IPS-20b (cell line): ENCODE measurements around the gene FAM240A.
A peak's percentile ranks its signal among the peaks of the same experiment; 100 is the strongest.

Experiments used
- H3K27ac ChIP-seq: one replicate; pipeline ENCODE4 v1.5.1; 2013; ENCODE audit warnings: low read length
- H3K27me3 ChIP-seq: 2 replicates; pipeline ENCODE4 v1.6.1; 2013; ENCODE audit warnings: mild to moderate bottlenecking, low read length, inconsistent platforms; ENCODE audit not compliant: insufficient read depth
- H3K36me3 ChIP-seq: 2 replicates; pipeline ENCODE4 v1.6.1; 2013; ENCODE audit warnings: low read depth, mild to moderate bottlenecking, inconsistent platforms, low read length, moderate library complexity; ENCODE audit not compliant: insufficient read depth
- H3K4me1 ChIP-seq: 2 replicates; pipeline ENCODE4 v1.6.1; 2013; ENCODE audit warnings: mild to moderate bottlenecking, control low read depth, inconsistent platforms, low read length, moderate library complexity; ENCODE audit not compliant: insufficient read depth
- H3K4me3 ChIP-seq: 2 replicates; pipeline ENCODE4 v1.5.1; 2013; ENCODE audit warnings: mild to moderate bottlenecking, low read length, inconsistent platforms
- H3K9ac ChIP-seq: 2 replicates; pipeline ENCODE4 v1.6.1; 2013; ENCODE audit warnings: low read depth, mild to moderate bottlenecking, inconsistent platforms, low read length, moderate library complexity
- H3K9me3 ChIP-seq: 2 replicates; pipeline ENCODE4 v1.6.1; 2013; ENCODE audit warnings: mild to moderate bottlenecking, low read depth, low read length, inconsistent platforms; ENCODE audit not compliant: insufficient read depth

The FAM240A gene

GRCh38 chr3:46659285-46659684 is 47.0 kb downstream of the FAM240A start:
- H3K9ac ChIP-seq, result no peak overlapping the region
- no peaks in the 10 kb centered on the region for H3K36me3 ChIP-seq

DNA sequence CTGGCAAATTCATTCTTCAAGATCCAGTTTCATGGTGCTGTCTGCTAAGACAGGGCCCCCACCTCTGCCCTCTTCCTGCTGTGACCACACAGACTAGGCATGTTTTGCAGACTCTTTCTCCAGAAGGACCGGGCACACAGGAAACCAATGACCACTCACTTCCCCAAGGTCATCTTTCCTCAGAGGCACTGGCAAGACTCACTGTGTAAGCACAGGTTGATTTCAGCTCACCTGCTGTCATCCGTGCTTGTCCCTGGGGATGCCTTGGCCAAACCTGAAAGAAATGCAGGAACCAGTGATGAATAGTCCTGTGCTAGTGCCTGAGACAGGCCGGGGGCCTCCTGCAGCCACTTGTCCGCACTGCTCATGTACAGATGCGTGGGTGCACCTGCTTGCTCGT is 47.7 kb downstream of the FAM240A start:
- no peaks in the 10 kb centered on the region for H3K9me3 ChIP-seq
- no peak overlapping the region for H3K4me3 ChIP-seq
- H3K36me3 ChIP-seq, result no peaks in the 10 kb centered on the region
- H3K4me1 ChIP-seq, result peaks cover 43% of the 10 kb centered on the region
- no peaks in the 10 kb centered on the region for H3K27me3 ChIP-seq
- no peak overlapping the region for H3K9ac ChIP-seq
- no peak overlapping the region for H3K27ac ChIP-seq

More at GRCh38 chr3:46659285-46659684, 47.0 kb downstream of the FAM240A start:
- no peaks in the 10 kb centered on the region for H3K9me3 ChIP-seq
- H3K4me1 ChIP-seq, result peaks cover 43% of the 10 kb centered on the region
- H3K27ac ChIP-seq, result no peak overlapping the region
- no peaks in the 10 kb centered on the region for H3K27me3 ChIP-seq
- H3K4me3 ChIP-seq, result 0 out of 2 replicates have a peak overlapping the region, but pooled peaks have one; percentile 8

GRCh38 chr3:46660543-46661523 is 48.5 kb downstream of the FAM240A start:
- Histone ChIP-seq H3K9me3 (no peaks in the 10 kb centered on the region), H3K27me3 (no peaks in the 10 kb centered on the region), H3K4me3 (no peak overlapping the region), H3K36me3 (no peaks in the 10 kb centered on the region), H3K9ac (no peak overlapping the region), H3K27ac (no peak overlapping the region), H3K4me1 (peaks cover 43% of the 10 kb centered on the region)

DNA sequence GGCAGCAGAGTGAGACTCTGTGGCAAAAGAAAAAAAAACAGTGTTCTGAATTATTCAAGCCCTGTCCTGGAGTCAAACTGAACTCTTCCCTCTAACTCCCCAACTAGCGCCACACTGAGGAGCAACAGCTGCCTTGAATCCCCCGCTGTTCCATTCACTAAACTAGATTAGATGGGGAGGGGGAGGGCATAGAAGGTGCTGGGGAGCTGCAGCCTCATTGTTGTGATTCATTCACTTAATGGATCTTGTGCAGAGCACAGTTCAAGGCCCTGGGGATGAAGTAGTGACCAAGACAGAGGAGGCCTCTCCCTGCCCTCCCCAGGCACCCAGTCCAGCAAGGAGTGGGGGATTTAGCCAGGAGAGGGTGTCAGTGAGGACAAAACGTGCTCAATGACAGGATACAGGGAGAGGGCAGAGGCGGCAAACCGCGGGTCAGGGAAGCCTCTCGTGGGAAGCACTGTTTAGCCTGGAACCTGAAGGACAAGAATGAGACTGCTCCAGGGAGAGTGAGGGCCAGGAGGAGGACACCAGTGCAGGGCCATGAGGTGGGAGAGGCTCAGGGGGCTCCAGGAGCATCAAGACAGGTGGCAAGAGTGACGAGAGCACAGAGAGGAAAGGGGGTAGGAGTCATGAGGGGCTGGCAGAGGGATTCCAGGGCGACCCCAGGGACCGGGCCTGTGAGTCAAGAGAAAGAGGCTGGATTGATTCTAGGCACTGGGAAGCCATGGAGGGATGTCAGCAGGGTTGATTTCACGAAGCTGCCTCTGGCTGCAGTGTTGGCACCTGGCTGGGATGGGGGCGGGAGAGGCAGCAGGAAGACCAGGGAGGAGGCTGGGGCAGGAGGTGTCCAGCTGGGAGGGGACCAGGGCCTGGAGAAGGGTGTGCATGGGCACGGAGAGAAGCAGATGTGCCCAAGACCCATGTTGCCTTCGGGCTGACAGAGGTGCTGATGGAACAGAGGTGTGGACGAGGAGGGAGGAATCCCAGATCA is 49.7 kb downstream of the FAM240A start:
- peaks cover 39% of the 10 kb centered on the region for H3K4me1 ChIP-seq
- 0 out of 2 replicates have a peak overlapping the region, but pooled peaks have one; percentile 12 for H3K9ac ChIP-seq
- H3K27me3 ChIP-seq, result no peaks in the 10 kb centered on the region
- no peak overlapping the region for H3K27ac ChIP-seq
- H3K36me3 ChIP-seq, result no peaks in the 10 kb centered on the region
- no peak overlapping the region for H3K4me3 ChIP-seq
- H3K9me3 ChIP-seq, result no peaks in the 10 kb centered on the region

DNA sequence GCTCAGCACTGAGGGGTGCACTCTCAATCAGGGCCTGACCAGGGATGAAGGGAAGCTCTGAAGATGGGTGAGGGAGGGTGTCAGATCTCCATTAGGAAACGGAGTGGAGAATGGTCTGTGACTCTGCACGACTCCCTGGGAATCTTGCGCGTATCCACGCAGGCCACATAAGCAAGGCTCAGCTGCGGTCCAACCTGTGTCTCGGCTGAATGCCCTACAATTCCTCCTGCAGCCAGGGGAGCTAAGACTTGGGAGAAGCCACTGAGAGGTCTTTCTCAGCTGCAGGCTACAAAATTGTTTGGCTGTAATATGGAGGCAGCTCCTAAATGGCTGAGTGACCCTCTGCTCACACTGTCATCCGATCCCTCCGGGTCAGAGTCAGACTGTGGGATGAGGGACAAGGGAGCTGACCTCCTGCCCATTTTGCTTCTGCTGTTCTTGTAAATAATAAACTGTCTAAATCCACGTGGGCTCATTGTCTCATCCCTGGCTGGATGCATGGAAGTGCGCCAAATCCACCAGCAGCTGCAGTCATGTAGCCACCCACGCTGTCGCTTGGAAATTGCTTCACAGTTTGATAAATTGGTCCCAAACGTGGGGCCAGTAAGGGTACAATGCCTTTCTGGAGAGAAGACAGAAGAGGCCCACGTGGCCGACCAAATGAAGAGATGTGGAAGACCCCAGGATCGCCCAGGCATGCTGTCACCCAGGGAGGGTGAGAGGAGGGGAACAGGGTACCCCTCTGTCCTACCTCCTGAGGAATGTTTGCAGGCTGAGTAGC is 50.6 kb downstream of the FAM240A start:
- no peaks in the 10 kb centered on the region for H3K27me3 ChIP-seq
- peaks cover 37% of the 10 kb centered on the region for H3K4me1 ChIP-seq
- H3K27ac ChIP-seq, result no peak overlapping the region
- H3K36me3 ChIP-seq, result no peaks in the 10 kb centered on the region
- no peak overlapping the region for H3K9ac ChIP-seq
- no peak overlapping the region for H3K4me3 ChIP-seq
- H3K9me3 ChIP-seq, result no peaks in the 10 kb centered on the region

- H3K36me3 ChIP-seq, result no peaks in the 10 kb centered on the region
- H3K27me3 ChIP-seq, result no peaks in the 10 kb centered on the region
- H3K27ac ChIP-seq, result no peak overlapping the region
- peaks cover 37% of the 10 kb centered on the region for H3K4me1 ChIP-seq
- no peak overlapping the region for H3K9ac ChIP-seq
- H3K4me3 ChIP-seq, result no peak overlapping the region
- H3K9me3 ChIP-seq, result no peaks in the 10 kb centered on the region
Observed at GRCh38 chr3:46663591-46664135, 51.3 kb downstream of the FAM240A start.

- H3K4me1 ChIP-seq, result peaks cover 31% of the 10 kb centered on the region
- no peaks in the 10 kb centered on the region for H3K27me3 ChIP-seq
- no peak overlapping the region for H3K27ac ChIP-seq
Observed at GRCh38 chr3:46664188-46664970, 52.1 kb downstream of the FAM240A start.

DNA sequence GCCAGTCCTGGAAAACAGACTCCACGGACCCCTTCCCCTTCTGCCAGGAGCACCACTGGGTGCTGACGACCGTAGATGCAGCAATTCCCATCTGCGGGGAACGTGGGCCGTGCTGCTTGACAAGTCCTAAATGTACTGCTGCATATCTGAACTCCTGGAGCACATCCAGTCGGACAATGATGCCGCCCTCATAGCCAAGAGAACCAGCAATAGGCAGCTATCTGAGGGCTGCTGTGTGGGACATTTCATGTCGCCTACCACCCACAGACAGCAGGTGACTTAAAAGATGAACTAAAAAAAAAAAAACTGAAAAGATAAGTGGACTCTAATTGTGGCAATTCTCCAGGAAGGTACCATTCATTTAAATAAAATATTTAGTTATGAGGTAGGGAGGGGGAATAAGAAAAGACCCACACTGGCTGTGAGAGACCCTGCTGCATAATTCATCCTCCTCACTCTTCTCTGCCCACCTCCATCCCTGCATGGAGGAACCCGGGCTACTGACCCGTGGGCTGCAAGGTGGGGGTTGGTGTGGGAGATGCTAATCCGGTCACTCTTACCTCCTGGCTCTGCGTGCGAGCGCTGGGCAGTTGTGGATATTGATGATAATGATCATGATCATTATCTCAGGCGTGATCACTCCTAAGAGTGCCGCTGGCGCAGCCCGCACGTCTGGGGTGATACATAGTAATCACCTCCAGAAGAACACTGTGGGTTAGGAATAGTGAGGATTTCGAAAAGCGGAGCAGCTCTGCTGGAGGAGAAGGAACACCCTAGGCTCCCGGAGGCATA is 52.8 kb downstream of the FAM240A start:
- no peaks in the 10 kb centered on the region for H3K9me3 ChIP-seq
- H3K36me3 ChIP-seq, result no peaks in the 10 kb centered on the region
- no peak overlapping the region for H3K27ac ChIP-seq
- H3K27me3 ChIP-seq, result no peaks in the 10 kb centered on the region
- no peak overlapping the region for H3K4me3 ChIP-seq
- H3K4me1 ChIP-seq, result peaks cover 24% of the 10 kb centered on the region
- no peak overlapping the region for H3K9ac ChIP-seq

More at GRCh38 chr3:46664188-46664970, 52.1 kb downstream of the FAM240A start:
- Histone ChIP-seq H3K9me3 (no peaks in the 10 kb centered on the region), H3K4me3 (no peak overlapping the region), H3K9ac (no peak overlapping the region), H3K36me3 (no peaks in the 10 kb centered on the region)

GRCh38 chr3:46665763-46666452 is 53.6 kb downstream of the FAM240A start:
- Histone ChIP-seq H3K9ac (no peak overlapping the region), H3K27ac (no peak overlapping the region), H3K9me3 (no peaks in the 10 kb centered on the region), H3K4me1 (peaks cover 17% of the 10 kb centered on the region), H3K4me3 (no peak overlapping the region), H3K27me3 (no peaks in the 10 kb centered on the region), H3K36me3 (no peaks in the 10 kb centered on the region)
